HG03135 (cell line): ENCODE results near the gene PROKR2.

ENCODE experiments used
- ATAC-seq: cut with Tn5 transposase; IDR thresholded peaks from one replicate; pipeline ENCODE4 v1.9.1; 2021; ENCODE audit warnings: mild to moderate bottlenecking, moderate library complexity; ENCODE audit not compliant: unreplicated experiment

Gene PROKR2

GRCh38 chr20:5316188-5317158, at the start of gene PROKR2:
Gene PROKR2 (minus strand): TSS chr20:5316954. CDS start chr20:5314369, 2,585 bp downstream.
- no peak for ATAC-seq

GRCh38 chr20:5364997-5365597, 48.3 kb upstream of the PROKR2 start:
- no peak for ATAC-seq

GRCh38 chr20:5364136-5364821, 47.5 kb upstream of the PROKR2 start:
- ATAC-seq = no peak

GRCh38 chr20:5362771-5363170, 46.0 kb upstream of the PROKR2 start:
- ATAC-seq = no peak

- no peak for ATAC-seq
Observed at GRCh38 chr20:5361176-5361575, 44.4 kb upstream of the PROKR2 start.

- ATAC-seq = no peak
Observed at GRCh38 chr20:5357946-5358345, 41.2 kb upstream of the PROKR2 start.

GRCh38 chr20:5356941-5357340, 40.2 kb upstream of the PROKR2 start:
- no peak for ATAC-seq

- ATAC-seq = no peak
Observed at GRCh38 chr20:5354901-5355300, 38.1 kb upstream of the PROKR2 start.

- no peak for ATAC-seq
Observed at GRCh38 chr20:5353624-5354496, 37.1 kb upstream of the PROKR2 start.

- ATAC-seq = no peak
Observed at GRCh38 chr20:5349448-5349847, 32.7 kb upstream of the PROKR2 start.

- ATAC-seq = no peak
Observed at GRCh38 chr20:5342021-5342420, 25.3 kb upstream of the PROKR2 start.

GRCh38 chr20:5331340-5331739, 14.6 kb upstream of the PROKR2 start:
- ATAC-seq = no peak

GRCh38 chr20:5328268-5328667, 11.5 kb upstream of the PROKR2 start:
- no peak for ATAC-seq

GRCh38 chr20:5327356-5327755, 10.6 kb upstream of the PROKR2 start:
- ATAC-seq = no peak

GRCh38 chr20:5315807-5316187, 957 bp downstream of the PROKR2 start:
- no peak for ATAC-seq

- ATAC-seq = no peak
Observed at GRCh38 chr20:5313916-5314315, 2.8 kb downstream of the PROKR2 start.

GRCh38 chr20:5312518-5312917, 4.2 kb downstream of the PROKR2 start:
- ATAC-seq = no peak

- ATAC-seq = no peak
Observed at GRCh38 chr20:5309971-5310370, 6.8 kb downstream of the PROKR2 start.

- no peak for ATAC-seq
Observed at GRCh38 chr20:5298811-5299210, 17.9 kb downstream of the PROKR2 start.

GRCh38 chr20:5297280-5298004, 19.3 kb downstream of the PROKR2 start:
- ATAC-seq = no peak
